WTC11 (cell line): ENCODE results near the gene MAMDC2. TPM values are rescaled to one million over a fixed set of nuclear protein-coding genes. Genes with fewer than 3 reads are reported as not detected.

Source experiments
- ATAC-seq: fragments of 200-7000 bp; cut with Tn5 transposase; 2 replicates; pipeline ENCODE4 v1.10.0; 2021; ENCODE audit warnings: mild to moderate bottlenecking, moderate library complexity
- CTCF ChIA-PET: fragments of 300-600 bp; sonication (Branson Sonifier 250); formaldehyde crosslinking; loops from one replicate; lab custom pipeline; 2021; ENCODE audit warnings: antibody characterized with exemption; lab: Charles Lee
- POLR2A ChIA-PET: fragments of 350-600 bp; sonication (Branson Sonifier 250); formaldehyde crosslinking; loops from one replicate; lab custom pipeline; 2021; ENCODE audit warnings: antibody characterized with exemption; lab: Charles Lee
- DNase-seq: peaks from one replicate; pipeline ENCODE4 v3.0.0; 2021; ENCODE audit warnings: low spot score
- H3K27ac Mint-ChIP-seq: 2 replicates; pipeline ENCODE4 v1.8.0; 2021; ENCODE audit warnings: mixed read lengths
- H3K27me3 Mint-ChIP-seq: 2 replicates; pipeline ENCODE4 v1.8.0; 2021; ENCODE audit warnings: low read depth, mild to moderate bottlenecking, moderate library complexity, mixed read lengths
- H3K36me3 Mint-ChIP-seq: 2 replicates; pipeline ENCODE4 v1.8.0; 2021; ENCODE audit warnings: mixed read lengths
- H3K4me1 Mint-ChIP-seq: 2 replicates; pipeline ENCODE4 v1.8.0; 2022; ENCODE audit warnings: mixed read lengths
- H3K4me3 Mint-ChIP-seq: 2 replicates; pipeline ENCODE4 v1.8.0; 2021; ENCODE audit warnings: mild to moderate bottlenecking, moderate library complexity, mixed read lengths
- H3K9me3 Mint-ChIP-seq: 2 replicates; pipeline ENCODE4 v1.8.0; 2021; ENCODE audit warnings: mixed read lengths
- ATF6 ChIP-seq: sonication (generic); formaldehyde crosslinking; IDR thresholded peaks from 2 replicates; pipeline ENCODE4 v1.8.1; 2023; ENCODE audit warnings: mild to moderate bottlenecking, missing genetic modification reagents
- ESRRA ChIP-seq: sonication (generic); formaldehyde crosslinking; IDR thresholded peaks from 2 replicates; pipeline ENCODE4 v1.8.1; 2022; ENCODE audit warnings: mild to moderate bottlenecking, missing genetic modification reagents, borderline replicate concordance
- FOXK1 ChIP-seq: sonication (generic); formaldehyde crosslinking; IDR thresholded peaks from 2 replicates; pipeline ENCODE4 v1.8.0; 2022; ENCODE audit warnings: mild to moderate bottlenecking, moderate library complexity, missing genetic modification reagents
- FOXP1 ChIP-seq: sonication (generic); formaldehyde crosslinking; IDR thresholded peaks from 2 replicates; pipeline ENCODE4 v1.8.0; 2022; ENCODE audit warnings: missing genetic modification reagents, mild to moderate bottlenecking, moderate library complexity, borderline replicate concordance
- GRHL2 ChIP-seq: fragments of 250-450 bp; sonication (Bioruptor Pico); IDR thresholded peaks from 2 replicates; pipeline ENCODE4 v1.8.0; 2022; ENCODE audit warnings: mild to moderate bottlenecking, moderate library complexity; ENCODE audit not compliant: insufficient replicate concordance, severe bottlenecking
- IRF1 ChIP-seq: sonication (generic); formaldehyde crosslinking; IDR thresholded peaks from 2 replicates; pipeline ENCODE4 v1.8.0; 2023; ENCODE audit warnings: missing genetic modification reagents
- IRF2 ChIP-seq: sonication (generic); formaldehyde crosslinking; IDR thresholded peaks from 2 replicates; pipeline ENCODE4 v1.8.0; 2022; ENCODE audit warnings: low read depth, missing genetic modification reagents, borderline replicate concordance
- JUN ChIP-seq: sonication (generic); formaldehyde crosslinking; IDR thresholded peaks from 2 replicates; pipeline ENCODE4 v1.8.0; 2023; ENCODE audit warnings: mild to moderate bottlenecking, missing genetic modification reagents
- MAX ChIP-seq: sonication (generic); formaldehyde crosslinking; IDR thresholded peaks from 2 replicates; pipeline ENCODE4 v1.8.0; 2022; ENCODE audit warnings: mild to moderate bottlenecking, missing genetic modification reagents
- SP1 ChIP-seq: sonication (generic); formaldehyde crosslinking; conservative IDR thresholded peaks from 2 replicates; pipeline ENCODE4 v1.8.1; 2022; ENCODE audit warnings: missing genetic modification reagents
- STAT6 ChIP-seq: sonication (generic); formaldehyde crosslinking; conservative IDR thresholded peaks from 2 replicates; pipeline ENCODE4 v1.8.1; 2023; ENCODE audit warnings: mild to moderate bottlenecking, low read depth, missing genetic modification reagents, moderate library complexity
- ZNF317 ChIP-seq: sonication (generic); formaldehyde crosslinking; IDR thresholded peaks from 2 replicates; pipeline ENCODE4 v1.8.1; 2023; ENCODE audit warnings: low read depth, mild to moderate bottlenecking, moderate library complexity, missing genetic modification reagents, borderline replicate concordance
- ZNF396 ChIP-seq: fragments of 250-450 bp; sonication (Bioruptor Pico); IDR thresholded peaks from 2 replicates; pipeline ENCODE4 v1.8.0; 2021; ENCODE audit warnings: mild to moderate bottlenecking, moderate library complexity, borderline replicate concordance
- ZNF512 ChIP-seq: sonication (generic); formaldehyde crosslinking; IDR thresholded peaks from 2 replicates; pipeline ENCODE4 v1.8.1; 2022; ENCODE audit warnings: missing genetic modification reagents, borderline replicate concordance
- total RNA-seq: library from RNA; stranded (reverse); gene quantifications from 3 replicates; pipeline ENCODE4 v1.2.3, GENCODE V29; 2021

The MAMDC2 gene
- total RNA-seq, 1 experiment from 2014 or later: 6.0 TPM

GRCh38 chr9:70042461-70043215 is 1.0 kb upstream of the MAMDC2 start (continued):
- no peak for TF ChIP-seq ATF6 (CRISPR knock-in tag)
- no peak for TF ChIP-seq ZNF317 (CRISPR knock-in tag)
- TF ChIP-seq GRHL2 (CRISPR knock-in tag): no peak
- TF ChIP-seq STAT6: no peak
- no peak for TF ChIP-seq FOXP1
- TF ChIP-seq MAX: no peak
- TF ChIP-seq IRF2 (CRISPR knock-in tag): no peak
- TF ChIP-seq FOXK1 (CRISPR knock-in tag): no peak
- TF ChIP-seq ZNF512 (CRISPR knock-in tag): no peak
- no peak for TF ChIP-seq ZNF396 (CRISPR knock-in tag)

GRCh38 chr9:70043285-70043684 is 363 bp upstream of the MAMDC2 start:
- peak; percentile 64 for ATAC-seq
- ChIA-PET POLR2A (interaction anchor here (1.8 kb wide), 1 partner anchor 52 kb away, joined by 6 read pairs; no protein-coding TSS in a partner anchor), CTCF (interaction anchor here (1.0 to 3.8 kb wide), 4 partner anchors 30 to 186 kb away, joined by 3 to 28 read pairs (median 16); no protein-coding TSS in a partner anchor)
- Mint-ChIP-seq H3K27ac (peak overlapping the region; percentile 9; the same call in 1 of the 2 replicates), H3K4me1 (peaks cover 48% of the 10 kb centered on the region), H3K36me3 (peaks cover 10% of the 10 kb centered on the region), H3K27me3 (peaks cover 35% of the 10 kb centered on the region), H3K9me3 (peaks cover 9% of the 10 kb centered on the region), H3K4me3 (peak overlapping the region; percentile 83)
- TF ChIP-seq SP1 (CRISPR knock-in tag) (0 out of 2 replicates have a peak, but pooled peaks have one; percentile 21), ESRRA (CRISPR knock-in tag) (no peak)
- peak; percentile 50 for DNase-seq

- DNase-seq: peak; percentile 44
- peaks cover 33% of the 10 kb centered on the region for H3K27me3 Mint-ChIP-seq
- peak overlapping the region; percentile 66 for H3K27ac Mint-ChIP-seq
- ChIA-PET CTCF (interaction anchor here (1.0 to 3.8 kb wide), 4 partner anchors 31 to 185 kb away, joined by 3 to 28 read pairs (median 16); no protein-coding TSS in a partner anchor), POLR2A (interaction anchor here (1.0 to 1.8 kb wide), 2 partner anchors 51 to 66 kb away, joined by 3 to 6 read pairs; no protein-coding TSS in a partner anchor)
- H3K4me3 Mint-ChIP-seq: peak overlapping the region; percentile 83
- H3K4me1 Mint-ChIP-seq: peaks cover 48% of the 10 kb centered on the region
- ATAC-seq: peak; percentile 34
- H3K9me3 Mint-ChIP-seq: no peaks in the 10 kb centered on the region
- H3K36me3 Mint-ChIP-seq: peaks cover 7% of the 10 kb centered on the region
- 0 out of 2 replicates have a peak, but pooled peaks have one; percentile 2 for TF ChIP-seq IRF1 (CRISPR knock-in tag)
- TF ChIP-seq JUN (CRISPR knock-in tag): no peak
Measured at GRCh38 chr9:70044490-70045307, 1.1 kb downstream of the MAMDC2 start.
